ENCODE results near the gene ASS1. TPM values are rescaled to one million over a fixed set of nuclear protein-coding genes. Genes with fewer than 3 reads are reported as not detected.
A peak's percentile ranks its signal among the peaks of the same experiment; 100 is the strongest.

ASS1 gene
- total and polyA plus RNA-seq, 3 donors from 2014 or later = 68.5 to 153 (median 90.2) TPM

DNA sequence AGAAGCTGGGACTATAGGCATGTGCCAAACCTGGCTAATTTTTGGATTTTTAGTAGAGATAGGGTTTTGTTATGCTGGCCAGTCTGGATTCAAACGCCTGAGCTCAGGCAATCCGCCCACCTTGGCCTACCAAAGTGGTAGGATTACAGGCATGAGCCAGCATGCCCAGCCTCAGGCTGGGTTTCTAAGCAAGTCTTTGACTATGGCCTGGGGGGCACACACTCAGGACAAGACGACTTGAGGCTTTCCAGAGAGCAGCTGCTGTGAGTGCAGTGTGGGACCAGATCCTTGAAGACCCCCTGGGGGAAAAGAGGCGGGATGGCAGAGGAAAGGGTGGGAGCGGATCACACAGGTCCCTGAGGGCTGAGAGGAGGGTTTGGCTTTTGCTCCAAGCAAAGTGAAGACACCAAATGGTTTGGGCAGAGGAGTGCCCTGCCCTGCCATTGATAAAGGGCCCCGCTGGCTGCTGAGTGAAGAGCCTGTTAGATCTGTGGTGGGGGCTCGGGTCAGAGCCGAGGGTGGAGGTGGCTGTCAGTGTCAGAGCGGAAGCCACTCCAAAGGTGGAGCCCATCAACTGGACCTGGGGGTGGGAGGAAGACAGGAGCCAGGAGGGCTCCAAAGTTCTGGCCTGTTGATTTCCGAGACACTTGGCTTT is 87.8 kb downstream of the ASS1 start:
- Histone ChIP-seq H3K9me3 (no peaks in the 10 kb centered on the region), H3K4me1 (peaks cover 15% of the 10 kb centered on the region), H3K36me3 (ENCODE audit: low read depth, missing control alignments) (no peaks in the 10 kb centered on the region), H3K4me3 (no peak overlapping the region), H3K27me3 (no peaks in the 10 kb centered on the region), H3K27ac (no peak overlapping the region)
- TF ChIP-seq, protein P1, sequence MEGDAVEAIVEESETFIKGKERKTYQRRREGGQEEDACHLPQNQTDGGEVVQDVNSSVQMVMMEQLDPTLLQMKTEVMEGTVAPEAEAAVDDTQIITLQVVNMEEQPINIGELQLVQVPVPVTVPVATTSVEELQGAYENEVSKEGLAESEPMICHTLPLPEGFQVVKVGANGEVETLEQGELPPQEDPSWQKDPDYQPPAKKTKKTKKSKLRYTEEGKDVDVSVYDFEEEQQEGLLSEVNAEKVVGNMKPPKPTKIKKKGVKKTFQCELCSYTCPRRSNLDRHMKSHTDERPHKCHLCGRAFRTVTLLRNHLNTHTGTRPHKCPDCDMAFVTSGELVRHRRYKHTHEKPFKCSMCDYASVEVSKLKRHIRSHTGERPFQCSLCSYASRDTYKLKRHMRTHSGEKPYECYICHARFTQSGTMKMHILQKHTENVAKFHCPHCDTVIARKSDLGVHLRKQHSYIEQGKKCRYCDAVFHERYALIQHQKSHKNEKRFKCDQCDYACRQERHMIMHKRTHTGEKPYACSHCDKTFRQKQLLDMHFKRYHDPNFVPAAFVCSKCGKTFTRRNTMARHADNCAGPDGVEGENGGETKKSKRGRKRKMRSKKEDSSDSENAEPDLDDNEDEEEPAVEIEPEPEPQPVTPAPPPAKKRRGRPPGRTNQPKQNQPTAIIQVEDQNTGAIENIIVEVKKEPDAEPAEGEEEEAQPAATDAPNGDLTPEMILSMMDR (IDR thresholded peaks at IDR 0.05) = no peak
- TF ChIP-seq POLR2A (IDR thresholded peaks at IDR 0.05) = no peak
- intact Hi-C loops (cut with DNase I; ENCODE audit: low total_unique reads) = no loop called here
- whole genome bisulfite sequencing, 2 donors = 93% methylated on average over 10 of the region's 10 CpGs
- DNase-seq = no peak

GRCh38 chr9:130535818-130536521 is 91.2 kb downstream of the ASS1 start:
- H3K27ac ChIP-seq = peak overlapping the region; percentile 37 to 39
- H3K27me3 ChIP-seq = no peaks in the 10 kb centered on the region
- no peaks in the 10 kb centered on the region for H3K9me3 ChIP-seq
- peak; percentile 64 for DNase-seq
- H3K36me3 ChIP-seq (ENCODE audit: low read depth, missing control alignments) = no peaks in the 10 kb centered on the region
- 24 to 25% methylated on average over 24 to 28 of the region's 28 CpGs for WGBS, 2 donors
- intact Hi-C loops (cut with DNase I; ENCODE audit: low total_unique reads) = no loop called here
- no peak overlapping the region for H3K4me3 ChIP-seq
- peaks cover 16% of the 10 kb centered on the region for H3K4me1 ChIP-seq
- TF ChIP-seq, protein P1 (IDR thresholded peaks at IDR 0.05) = no peak
- no peak for TF ChIP-seq POLR2A (IDR thresholded peaks at IDR 0.05)

GRCh38 chr9:130536701-130537107 is 91.9 kb downstream of the ASS1 start:
- Histone ChIP-seq H3K4me1 (peaks cover 16% of the 10 kb centered on the region), H3K36me3 (ENCODE audit: low read depth, missing control alignments) (no peaks in the 10 kb centered on the region), H3K27me3 (no peaks in the 10 kb centered on the region), H3K27ac (peak overlapping the region in 1 of 2 donors; percentile 37), H3K4me3 (no peak overlapping the region), H3K9me3 (no peaks in the 10 kb centered on the region)
- no peak for DNase-seq
- TF ChIP-seq, protein P1 (IDR thresholded peaks at IDR 0.05) = no peak
- no peak for TF ChIP-seq POLR2A (IDR thresholded peaks at IDR 0.05)
- WGBS, 2 donors = 69 to 76% methylated on average over 3 of the region's 3 CpGs
- intact Hi-C loops (cut with DNase I; ENCODE audit: low total_unique reads) = no loop called here

DNA sequence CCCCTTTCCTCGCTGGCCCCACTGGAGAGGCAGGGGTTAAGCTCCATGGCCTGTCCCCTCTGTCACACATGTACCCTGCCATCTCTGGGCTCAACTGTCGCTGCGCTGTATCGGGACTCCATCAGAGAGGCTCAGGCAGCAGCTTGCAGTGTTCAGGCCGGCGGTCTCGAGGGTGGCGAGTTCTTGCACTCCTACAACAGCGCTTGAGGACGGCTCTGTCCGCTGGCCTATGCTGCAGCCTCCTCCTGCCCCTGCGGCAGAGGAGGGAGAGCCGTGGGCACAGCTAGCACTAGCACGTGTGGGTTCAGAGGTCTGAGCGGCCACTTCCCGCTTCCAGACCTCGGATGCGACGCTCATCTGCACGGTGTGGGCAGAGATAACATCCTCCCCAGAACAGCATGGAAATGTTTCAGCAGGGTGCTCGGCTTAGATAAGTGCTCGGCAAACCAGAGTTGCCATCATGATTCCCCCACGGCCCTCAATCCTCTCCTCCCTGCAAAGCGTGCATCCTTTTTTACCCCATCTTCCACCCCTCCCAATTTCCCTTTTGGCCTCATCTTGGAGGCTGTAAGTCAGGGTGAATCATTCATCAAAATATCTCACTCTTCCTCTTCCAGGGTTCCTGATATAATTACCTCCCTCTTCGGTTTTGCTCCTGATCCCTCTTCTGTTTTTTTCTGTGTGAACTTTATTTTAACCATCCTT is 92.7 kb downstream of the ASS1 start:
- DNase-seq = peak; percentile 38
- H3K27me3 ChIP-seq = no peaks in the 10 kb centered on the region
- no peak overlapping the region for H3K4me3 ChIP-seq
- H3K4me1 ChIP-seq = peaks cover 16% of the 10 kb centered on the region
- WGBS, 2 donors = 31 to 41% methylated on average over 11 to 25 of the region's 25 CpGs
- no peak for TF ChIP-seq POLR2A (IDR thresholded peaks at IDR 0.05)
- TF ChIP-seq, protein P1 (IDR thresholded peaks at IDR 0.05) = no peak
- no peak overlapping the region for H3K27ac ChIP-seq
- H3K9me3 ChIP-seq = no peaks in the 10 kb centered on the region
- H3K36me3 ChIP-seq (ENCODE audit: low read depth, missing control alignments) = no peaks in the 10 kb centered on the region
- intact Hi-C loops (cut with DNase I; ENCODE audit: low total_unique reads) = no loop called here

All from testis (tissue), 3 donors.